ENCODE results near the gene OSM.

The OSM gene

GRCh38 chr22:30305519-30305905, 38.9 kb upstream of the OSM start:
- DNase-seq = peak; percentile 36 to 68
- ATAC-seq = peak; percentile 87
- Mint-ChIP-seq H3K27me3 (no peaks in the 10 kb centered on the region), H3K4me3 (peak overlapping the region; percentile 84 to 86), H3K27ac (peak overlapping the region; percentile 91 to 96), H3K9me3 (no peaks in the 10 kb centered on the region), H3K4me1 (peaks cover 100% of the 10 kb centered on the region)

DNA sequence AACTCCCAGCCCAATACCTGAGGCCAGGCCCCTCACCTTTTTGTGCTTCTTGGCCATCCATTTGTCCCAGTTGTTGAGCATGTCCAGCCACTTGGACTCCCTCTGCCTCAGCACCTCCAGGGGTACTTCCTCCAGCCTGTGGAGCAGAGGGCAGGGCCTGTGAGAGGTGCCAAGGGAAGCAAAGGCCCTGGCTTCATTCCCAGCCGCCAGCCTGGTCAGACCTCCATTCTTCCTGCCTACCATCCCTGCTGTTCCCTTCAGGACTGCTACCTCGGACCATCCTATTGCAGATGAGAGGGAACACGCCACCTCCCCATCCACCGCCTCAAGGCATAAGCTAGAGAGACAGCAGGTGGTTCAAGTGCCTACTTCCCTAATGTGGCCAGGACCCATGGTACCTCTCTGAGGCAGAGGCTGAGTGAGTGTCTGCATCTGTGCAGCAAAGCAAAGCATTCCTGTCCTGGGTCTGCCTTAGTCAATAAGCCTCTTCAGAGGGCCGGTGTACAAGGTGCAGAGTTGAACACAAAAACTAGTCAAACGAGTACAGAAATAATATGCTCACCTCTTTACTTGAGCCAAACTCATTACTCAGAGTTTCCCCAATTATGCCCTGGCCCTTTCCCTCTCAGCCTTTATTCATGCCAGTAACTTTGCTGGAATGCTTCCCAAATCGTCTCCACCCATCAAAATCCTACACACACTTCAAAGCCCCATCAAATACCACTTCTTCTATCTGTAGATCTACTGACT, 38.0 kb upstream of the OSM start:
- H3K9me3 Mint-ChIP-seq = no peaks in the 10 kb centered on the region
- peak overlapping the region; percentile 91 to 96 for H3K27ac Mint-ChIP-seq
- H3K27me3 Mint-ChIP-seq = no peaks in the 10 kb centered on the region
- DNase-seq (no peak), ATAC-seq (no peak)
- peaks cover 100% of the 10 kb centered on the region for H3K4me1 Mint-ChIP-seq
- H3K4me3 Mint-ChIP-seq = peak overlapping the region; percentile 84 to 86

GRCh38 chr22:30302810-30303138, 36.1 kb upstream of the OSM start:
- ATAC-seq = no peak
- H3K4me1 Mint-ChIP-seq = peaks cover 100% of the 10 kb centered on the region
- no peaks in the 10 kb centered on the region for H3K9me3 Mint-ChIP-seq
- no peaks in the 10 kb centered on the region for H3K27me3 Mint-ChIP-seq
- no peak for DNase-seq
- H3K27ac Mint-ChIP-seq = peak overlapping the region; percentile 96 to 97
- H3K4me3 Mint-ChIP-seq = peak overlapping the region; percentile 64

GRCh38 chr22:30301995-30302809, 35.6 kb upstream of the OSM start:
- ATAC-seq = no peak
- Mint-ChIP-seq H3K9me3 (no peaks in the 10 kb centered on the region), H3K27ac (peak overlapping the region; percentile 96 to 97), H3K27me3 (no peaks in the 10 kb centered on the region), H3K4me3 (peak overlapping the region; percentile 64), H3K4me1 (peaks cover 100% of the 10 kb centered on the region)
- no peak for DNase-seq

DNA sequence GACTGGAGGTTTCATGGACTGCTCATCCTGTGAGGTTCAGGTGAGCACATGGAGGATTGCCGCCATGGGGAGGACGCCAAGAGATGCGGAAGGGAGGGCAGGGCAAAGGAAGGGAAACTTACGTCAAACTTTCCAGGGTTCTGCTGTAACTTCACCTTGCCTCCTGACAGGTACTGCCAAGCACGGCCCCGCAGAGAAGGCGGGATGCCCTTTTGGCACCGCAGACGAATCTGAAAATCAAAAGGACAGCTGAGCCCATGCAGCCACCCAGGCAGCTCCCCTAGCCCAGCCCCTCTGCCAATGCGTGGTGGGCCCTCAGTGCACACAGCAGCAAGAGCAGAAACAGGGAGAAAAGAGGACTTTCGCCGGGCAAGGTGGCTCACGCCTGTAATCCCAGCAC, 32.7 kb upstream of the OSM start:
- Mint-ChIP-seq H3K4me1 (peaks cover 92% of the 10 kb centered on the region), H3K27me3 (no peaks in the 10 kb centered on the region), H3K9me3 (no peaks in the 10 kb centered on the region), H3K27ac (peak overlapping the region in 1 of 2 donors; percentile 74), H3K4me3 (no peak overlapping the region)
- no peak for ATAC-seq
- DNase-seq = no peak

DNA sequence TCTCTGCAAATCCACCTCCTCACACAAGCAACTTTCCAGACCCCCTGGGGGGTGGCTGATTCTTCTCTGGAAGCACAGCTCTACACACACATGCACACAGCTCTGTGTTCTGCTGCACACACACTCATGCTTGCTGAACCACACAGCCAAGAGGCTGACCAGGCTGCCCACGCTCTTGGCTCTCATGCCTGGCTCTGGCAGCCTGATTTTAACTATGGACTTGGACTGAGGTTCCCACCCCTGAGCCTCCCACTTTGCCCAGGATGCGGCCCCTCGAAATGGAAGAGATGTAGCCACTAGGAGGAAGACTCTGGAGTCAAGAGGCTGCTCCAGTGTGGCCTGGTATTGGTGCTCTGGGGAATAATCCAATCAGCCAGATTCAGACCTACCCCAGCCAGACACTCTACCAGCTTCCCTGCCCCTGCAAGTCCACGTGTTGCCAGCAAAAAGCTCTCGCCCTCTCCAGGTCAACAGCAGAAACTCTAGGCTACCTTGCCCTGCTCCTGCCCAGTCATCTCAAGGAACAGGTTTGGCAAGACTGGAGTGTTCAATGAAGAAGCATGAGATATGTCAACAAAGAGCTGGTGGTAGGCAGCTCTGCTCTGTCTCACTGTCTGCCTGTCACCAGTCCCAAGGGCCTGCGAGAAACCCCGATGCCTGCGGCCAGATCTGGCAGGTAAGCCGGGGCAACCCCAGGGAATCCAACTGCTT, 31.5 kb upstream of the OSM start:
- Mint-ChIP-seq H3K9me3 (no peaks in the 10 kb centered on the region), H3K4me1 (peaks cover 92% of the 10 kb centered on the region), H3K4me3 (no peak overlapping the region), H3K27ac (peak overlapping the region; percentile 35 to 61), H3K27me3 (no peaks in the 10 kb centered on the region)
- DNase-seq (no peak), ATAC-seq (no peak)

DNA sequence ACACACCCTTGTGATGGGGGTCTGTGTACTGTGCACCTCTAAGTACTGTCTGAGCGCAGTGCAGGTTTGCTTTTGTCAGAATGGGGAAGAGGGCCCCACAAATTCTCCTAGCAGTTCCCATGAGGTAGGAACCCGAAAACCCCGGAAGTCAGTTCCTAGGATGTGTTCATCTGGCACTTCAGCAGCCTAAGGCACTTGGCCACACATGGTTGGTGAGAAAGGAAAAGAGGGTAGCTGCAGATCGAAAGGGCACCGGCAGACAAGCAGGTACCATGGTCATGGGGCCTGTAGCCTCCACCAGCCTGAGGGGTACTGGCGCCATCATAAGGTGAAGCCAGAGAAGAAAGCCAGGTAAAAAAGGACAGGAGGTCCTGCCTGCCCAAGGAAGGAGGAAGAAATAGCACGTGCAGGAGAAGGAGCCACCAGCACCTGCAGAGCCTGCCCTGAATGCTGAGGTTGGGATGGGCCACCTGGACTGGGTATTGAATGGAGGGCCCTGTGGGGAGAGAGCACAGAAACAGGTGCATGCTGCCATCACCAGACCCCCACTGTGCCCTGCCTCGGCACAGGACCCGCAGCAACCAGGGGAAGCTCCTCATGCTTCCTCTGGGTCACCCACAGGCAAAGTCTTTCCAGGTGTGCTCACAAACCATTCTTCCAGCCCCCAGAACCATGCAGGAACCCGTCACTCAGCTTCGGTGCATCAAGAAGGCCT, 30.8 kb upstream of the OSM start:
- no peaks in the 10 kb centered on the region for H3K9me3 Mint-ChIP-seq
- H3K27ac Mint-ChIP-seq = peak overlapping the region; percentile 84 to 85
- ATAC-seq (no peak), DNase-seq (no peak)
- peak overlapping the region in 1 of 2 donors; percentile 43 for H3K4me3 Mint-ChIP-seq
- H3K27me3 Mint-ChIP-seq = no peaks in the 10 kb centered on the region
- peaks cover 89% of the 10 kb centered on the region for H3K4me1 Mint-ChIP-seq

DNA sequence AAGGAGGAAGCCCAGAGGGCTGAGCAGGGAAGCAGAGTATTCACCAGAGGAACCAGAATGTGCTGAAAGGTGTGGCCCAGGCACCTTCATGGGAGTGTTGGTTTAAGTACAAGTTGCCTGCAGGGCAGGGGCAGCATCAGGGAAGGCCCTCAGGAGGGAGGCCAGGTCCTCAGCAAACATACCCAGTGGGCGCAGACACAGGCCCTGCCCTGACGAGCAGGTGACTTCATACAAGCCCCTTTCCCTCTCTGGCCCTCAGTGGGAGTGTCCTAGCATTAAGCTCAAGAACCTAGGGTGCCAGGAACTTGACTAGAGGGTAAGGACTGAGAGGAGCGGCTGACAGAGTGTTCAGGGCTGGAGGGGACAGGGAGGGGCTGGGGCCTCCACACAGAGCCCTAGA, 30.2 kb upstream of the OSM start:
- peak overlapping the region; percentile 84 to 85 for H3K27ac Mint-ChIP-seq
- no peaks in the 10 kb centered on the region for H3K9me3 Mint-ChIP-seq
- H3K4me3 Mint-ChIP-seq = peak overlapping the region in 1 of 2 donors; percentile 43
- H3K4me1 Mint-ChIP-seq = peaks cover 83% of the 10 kb centered on the region
- DNase-seq (no peak), ATAC-seq (no peak)
- H3K27me3 Mint-ChIP-seq = no peaks in the 10 kb centered on the region

GRCh38 chr22:30296324-30296723, 29.7 kb upstream of the OSM start:
- no peaks in the 10 kb centered on the region for H3K9me3 Mint-ChIP-seq
- peak overlapping the region; percentile 84 to 85 for H3K27ac Mint-ChIP-seq
- DNase-seq = no peak
- no peak overlapping the region for H3K4me3 Mint-ChIP-seq
- H3K27me3 Mint-ChIP-seq = no peaks in the 10 kb centered on the region
- peaks cover 83% of the 10 kb centered on the region for H3K4me1 Mint-ChIP-seq
- no peak for ATAC-seq

DNA sequence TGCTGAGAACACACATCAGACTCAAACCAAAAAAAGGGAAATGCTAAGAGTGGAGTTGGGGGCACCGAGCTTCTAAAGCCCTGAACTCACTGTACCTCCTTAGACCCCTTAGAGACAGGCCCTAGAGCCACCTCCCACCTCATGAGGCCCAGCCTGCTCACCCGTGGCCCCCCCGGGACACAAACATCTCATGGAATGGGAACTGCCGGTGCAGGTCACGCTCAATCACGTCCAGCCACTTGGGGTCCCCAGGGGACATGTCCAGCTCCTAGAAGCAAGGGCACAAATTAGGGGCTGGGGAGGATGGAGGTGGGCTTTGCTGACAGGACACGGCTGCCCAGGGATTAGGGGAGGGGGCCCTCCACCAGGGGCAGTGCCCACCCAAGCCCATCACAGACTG, 28.9 kb upstream of the OSM start:
- H3K4me3 Mint-ChIP-seq = no peak overlapping the region

DNA sequence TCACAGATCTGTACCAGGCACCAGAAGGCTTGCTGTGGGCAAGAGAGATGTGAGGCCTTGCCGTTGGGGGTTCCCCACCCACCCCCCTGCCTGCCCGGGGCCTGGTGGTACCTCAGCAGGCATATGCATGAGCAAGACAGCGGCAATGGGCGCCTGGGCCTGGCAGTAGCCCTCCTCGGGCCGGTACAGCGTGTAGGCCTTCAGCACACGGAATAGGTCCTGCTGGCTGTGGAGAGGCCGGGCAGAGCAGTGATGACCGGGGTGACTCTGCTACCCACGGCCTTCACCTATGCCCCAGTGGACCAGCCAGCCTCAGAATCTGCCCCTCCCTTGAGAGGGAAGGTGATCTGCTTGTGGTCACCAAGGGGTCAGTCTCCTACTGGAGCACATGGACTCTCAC, 28.2 kb upstream of the OSM start:
- no peak for DNase-seq
- Mint-ChIP-seq H3K9me3 (no peaks in the 10 kb centered on the region), H3K27me3 (no peaks in the 10 kb centered on the region), H3K4me3 (no peak overlapping the region), H3K27ac (no peak overlapping the region), H3K4me1 (peaks cover 83% of the 10 kb centered on the region)
- ATAC-seq = no peak

More for the DNA sequence above, 28.9 kb upstream of the OSM start:
- DNase-seq = no peak
- Mint-ChIP-seq H3K27me3 (no peaks in the 10 kb centered on the region), H3K9me3 (no peaks in the 10 kb centered on the region), H3K4me1 (peaks cover 83% of the 10 kb centered on the region), H3K27ac (no peak overlapping the region)
- no peak for ATAC-seq

DNA sequence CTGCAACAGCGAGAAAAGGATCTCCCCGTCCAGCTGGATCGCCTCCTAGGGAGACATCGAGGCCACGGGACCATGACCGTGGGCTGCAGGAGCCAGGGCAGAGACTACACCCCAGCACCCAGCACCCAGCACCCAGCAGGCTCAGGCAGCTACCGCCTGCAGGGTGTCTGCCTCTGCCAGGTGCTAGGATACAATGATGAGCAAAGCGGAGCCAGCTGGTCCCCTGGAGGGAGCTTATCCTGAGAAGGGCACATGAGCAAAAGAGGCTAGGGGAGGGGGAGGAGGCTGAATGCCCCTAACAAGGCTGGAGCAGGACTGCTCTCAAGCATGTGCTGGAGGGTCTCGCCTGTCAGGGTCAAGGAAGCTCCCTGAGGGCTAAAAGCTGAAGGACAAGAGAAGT, 27.4 kb upstream of the OSM start:
- ATAC-seq (no peak), DNase-seq (no peak)
- Mint-ChIP-seq H3K27ac (peak overlapping the region in 1 of 2 donors; percentile 22), H3K4me1 (peaks cover 79% of the 10 kb centered on the region), H3K27me3 (no peaks in the 10 kb centered on the region), H3K9me3 (no peaks in the 10 kb centered on the region), H3K4me3 (no peak overlapping the region)

DNA sequence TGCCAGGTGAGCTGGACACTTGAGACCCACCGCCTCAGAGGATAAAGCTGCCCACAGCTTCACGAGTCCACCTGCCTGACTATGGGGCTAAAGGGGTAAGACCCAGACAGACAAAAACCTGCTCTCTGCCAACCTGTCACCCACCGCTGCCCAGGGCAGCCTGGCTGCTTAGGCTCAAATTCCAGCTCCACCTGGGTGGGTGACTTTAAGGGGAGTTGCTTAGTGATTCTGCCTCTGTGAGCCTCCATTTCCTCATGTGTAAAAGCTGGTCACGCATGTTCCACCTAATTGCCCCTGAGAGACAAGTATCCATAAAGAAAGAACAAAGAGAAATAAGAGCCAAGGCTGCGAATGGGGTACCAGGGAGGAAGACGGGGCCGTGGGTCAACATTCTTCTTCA, 26.4 kb upstream of the OSM start:
- DNase-seq (no peak), ATAC-seq (no peak)
- no peak overlapping the region for H3K4me3 Mint-ChIP-seq
- peaks cover 78% of the 10 kb centered on the region for H3K4me1 Mint-ChIP-seq
- H3K27me3 Mint-ChIP-seq = no peaks in the 10 kb centered on the region
- no peaks in the 10 kb centered on the region for H3K9me3 Mint-ChIP-seq
- H3K27ac Mint-ChIP-seq = no peak overlapping the region

GRCh38 chr22:30292069-30292970, 25.7 kb upstream of the OSM start:
- H3K9me3 Mint-ChIP-seq = no peaks in the 10 kb centered on the region
- H3K4me1 Mint-ChIP-seq = peaks cover 78% of the 10 kb centered on the region
- ATAC-seq (no peak), DNase-seq (no peak)
- no peak overlapping the region for H3K27ac Mint-ChIP-seq
- no peaks in the 10 kb centered on the region for H3K27me3 Mint-ChIP-seq
- no peak overlapping the region for H3K4me3 Mint-ChIP-seq

Measured in stimulated activated naive CD8-positive, alpha-beta T cell treated with anti-CD3 and anti-CD28 coated beads, Interleukin-15, amount 100 ng/mL, for 72 hours (primary cell).